Subcutaneous abdominal adipose tissue (tissue), 5 donors: Measurements from ENCODE around the gene RAB6D.
"Not testable (repeated sequence)": the region's sequence is repeated elsewhere in the genome, so short reads cannot be mapped to it uniquely, and the experiment has no call there.

Experiments
- H3K27ac ChIP-seq: one replicate; pipeline ENCODE4 v1.7.0; 2013; ENCODE audit warnings: low read depth, mild to moderate bottlenecking, inconsistent platforms, low read length, moderate library complexity
- H3K27me3 ChIP-seq, 5 donors: one replicate each; pipeline ENCODE4 v1.7.0; 2013; ENCODE audit warnings: low read length in 5 of 5, inconsistent platforms in 1 of 5; ENCODE audit not compliant: control insufficient read depth in 5 of 5, insufficient read depth in 4 of 5
- H3K36me3 ChIP-seq, 5 donors: one replicate each; pipeline ENCODE4 v1.7.0; 2013; ENCODE audit warnings: low read length in 5 of 5; ENCODE audit not compliant: control insufficient read depth in 5 of 5, insufficient read depth in 5 of 5
- H3K4me1 ChIP-seq, 5 donors: one replicate each; pipeline ENCODE4 v1.7.0; 2013; ENCODE audit warnings: low read length in 5 of 5, mild to moderate bottlenecking in 3 of 5, moderate library complexity in 1 of 5; ENCODE audit not compliant: control insufficient read depth in 5 of 5, insufficient read depth in 5 of 5
- H3K4me3 ChIP-seq, 5 donors: one replicate each; pipeline ENCODE4 v1.7.0; 2013; ENCODE audit warnings: low read length in 5 of 5, low read depth in 1 of 5
- H3K9ac ChIP-seq, 5 donors: one replicate each; pipeline ENCODE4 v1.7.0; 2013; ENCODE audit warnings: low read length in 5 of 5, mild to moderate bottlenecking in 4 of 5, moderate library complexity in 3 of 5
- H3K9me3 ChIP-seq, 5 donors: one replicate each; pipeline ENCODE4 v1.7.0; 2013; ENCODE audit warnings: low read length in 5 of 5; ENCODE audit not compliant: control insufficient read depth in 5 of 5
- donor health status: healthy.
- donor health status: healthy.
- donor health status: healthy.
- donor health status: healthy.
- donor health status: healthy.

Gene RAB6D

GRCh38 chr2:131367352-131367751 lies 3.4 kb upstream of the RAB6D start:
- H3K9me3 ChIP-seq = no peaks in the 10 kb centered on the region
- H3K9ac ChIP-seq = no peak overlapping the region
- H3K4me3 ChIP-seq = no peak overlapping the region
- no peaks in the 10 kb centered on the region for H3K36me3 ChIP-seq
- H3K27me3 ChIP-seq = peaks cover 0 to 18% (median 11%) of the 10 kb centered on the region in 5 donors
- no peak overlapping the region for H3K27ac ChIP-seq
- no peaks in the 10 kb centered on the region for H3K4me1 ChIP-seq

- H3K36me3 ChIP-seq = no peaks in the 10 kb centered on the region
- H3K4me1 ChIP-seq = no peaks in the 10 kb centered on the region
- H3K27ac ChIP-seq = no peak overlapping the region
- no peak overlapping the region for H3K9ac ChIP-seq
- no peak overlapping the region for H3K4me3 ChIP-seq
- H3K27me3 ChIP-seq = peaks cover 0 to 18% (median 11%) of the 10 kb centered on the region in 5 donors
- no peaks in the 10 kb centered on the region for H3K9me3 ChIP-seq
Observed at GRCh38 chr2:131366643-131367042, 2.7 kb upstream of the RAB6D start.

- Histone ChIP-seq H3K27me3 (peaks cover 0 to 18% (median 11%) of the 10 kb centered on the region in 5 donors), H3K9me3 (no peaks in the 10 kb centered on the region), H3K9ac (no peak overlapping the region), H3K4me1 (no peaks in the 10 kb centered on the region), H3K4me3 (no peak overlapping the region), H3K27ac (no peak overlapping the region), H3K36me3 (no peaks in the 10 kb centered on the region)
Observed at GRCh38 chr2:131365452-131365851, 1.5 kb upstream of the RAB6D start.

- H3K27ac ChIP-seq, H3K4me1 ChIP-seq, H3K4me3 ChIP-seq, H3K9me3 ChIP-seq, H3K9ac ChIP-seq, H3K36me3 ChIP-seq: not testable (repeated sequence)
- H3K27me3 ChIP-seq = peaks cover 0 to 18% (median 12%) of the 10 kb centered on the region in 5 donors
Observed at GRCh38 chr2:131363213-131363612, 755 bp downstream of the RAB6D start.

- H3K27me3 ChIP-seq = peaks cover 0 to 14% (median 8%) of the 10 kb centered on the region in 5 donors
Observed at GRCh38 chr2:131361773-131362172, 2.2 kb downstream of the RAB6D start.

GRCh38 chr2:131353167-131353697 lies 10.7 kb downstream of the RAB6D start:
- not testable (repeated sequence) for H3K27me3 ChIP-seq, H3K9ac ChIP-seq, H3K4me3 ChIP-seq, H3K4me1 ChIP-seq, H3K9me3 ChIP-seq, H3K27ac ChIP-seq, H3K36me3 ChIP-seq

More at GRCh38 chr2:131361773-131362172, 2.2 kb downstream of the RAB6D start:
- not testable (repeated sequence) for H3K27ac ChIP-seq, H3K4me1 ChIP-seq, H3K9me3 ChIP-seq, H3K4me3 ChIP-seq, H3K36me3 ChIP-seq, H3K9ac ChIP-seq

- Histone ChIP-seq H3K4me3 (no peak overlapping the region), H3K4me1 (no peaks in the 10 kb centered on the region), H3K9ac (no peak overlapping the region), H3K9me3 (peaks cover 0 to 2% (median 0%) of the 10 kb centered on the region in 5 donors), H3K27me3 (no peaks in the 10 kb centered on the region), H3K27ac (no peak overlapping the region), H3K36me3 (no peaks in the 10 kb centered on the region)
Observed at GRCh38 chr2:131349021-131349420, 14.9 kb downstream of the RAB6D start.

- H3K27ac ChIP-seq, H3K4me3 ChIP-seq, H3K9ac ChIP-seq, H3K9me3 ChIP-seq, H3K27me3 ChIP-seq, H3K4me1 ChIP-seq, H3K36me3 ChIP-seq: not testable (repeated sequence)
Observed at GRCh38 chr2:131347035-131347434, 16.9 kb downstream of the RAB6D start.

GRCh38 chr2:131339307-131339706 lies 24.7 kb downstream of the RAB6D start:
- H3K36me3 ChIP-seq, H3K4me3 ChIP-seq, H3K9me3 ChIP-seq, H3K27ac ChIP-seq, H3K4me1 ChIP-seq, H3K27me3 ChIP-seq, H3K9ac ChIP-seq: not testable (repeated sequence)

- not testable (repeated sequence) for H3K9me3 ChIP-seq, H3K4me3 ChIP-seq, H3K36me3 ChIP-seq, H3K27ac ChIP-seq, H3K9ac ChIP-seq, H3K27me3 ChIP-seq, H3K4me1 ChIP-seq
Observed at GRCh38 chr2:131335319-131335718, 28.6 kb downstream of the RAB6D start.

- H3K4me1 ChIP-seq, H3K27me3 ChIP-seq, H3K36me3 ChIP-seq, H3K9me3 ChIP-seq, H3K27ac ChIP-seq, H3K4me3 ChIP-seq, H3K9ac ChIP-seq: not testable (repeated sequence)
Observed at GRCh38 chr2:131332709-131333108, 31.3 kb downstream of the RAB6D start.
